Coronary artery (tissue), 2 donors: Measurements from ENCODE around the gene TSEN15.

Experiments
- DNase-seq: peaks from one replicate; pipeline ENCODE4 v3.0.0-alpha.2; 2017; ENCODE audit warnings: low spot score
- H3K27ac ChIP-seq, 2 donors: fragments of 200-600 bp; sonication (generic); one replicate each; pipeline ENCODE4 v1.5.1; 2016 to 2019
- H3K4me3 ChIP-seq: fragments of 200-600 bp; sonication (generic); 2 replicates; pipeline ENCODE4 v1.5.1; 2016; ENCODE audit warnings: mild to moderate bottlenecking, moderate library complexity
- TF ChIP-seq, protein P1 (sequence below): fragments of 200-600 bp; sonication (generic); IDR thresholded peaks from one replicate; pipeline ENCODE4 v1.5.1; 2019; ENCODE audit warnings: antibody characterized with exemption

TSEN15 gene

DNA sequence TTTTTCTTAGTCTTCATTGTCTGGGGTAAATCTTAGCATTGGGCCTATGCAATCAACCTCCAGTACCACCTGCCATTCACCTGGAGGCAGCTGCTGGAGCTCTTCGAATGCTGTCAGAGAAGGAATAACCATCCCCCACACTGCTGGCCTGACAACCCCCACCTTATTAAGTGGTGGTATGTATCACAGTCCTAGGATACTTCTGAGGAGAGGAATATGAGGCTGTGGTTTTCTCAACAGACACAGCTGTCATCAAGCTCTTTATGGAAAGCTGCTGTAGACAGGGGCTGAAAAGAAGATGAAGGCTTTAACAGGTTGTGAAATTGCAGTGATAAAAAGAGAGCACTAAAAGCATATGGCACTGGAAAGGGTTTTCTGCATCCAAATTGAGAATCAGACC lies 61.7 kb downstream of the TSEN15 start:
- TF ChIP-seq, protein P1, sequence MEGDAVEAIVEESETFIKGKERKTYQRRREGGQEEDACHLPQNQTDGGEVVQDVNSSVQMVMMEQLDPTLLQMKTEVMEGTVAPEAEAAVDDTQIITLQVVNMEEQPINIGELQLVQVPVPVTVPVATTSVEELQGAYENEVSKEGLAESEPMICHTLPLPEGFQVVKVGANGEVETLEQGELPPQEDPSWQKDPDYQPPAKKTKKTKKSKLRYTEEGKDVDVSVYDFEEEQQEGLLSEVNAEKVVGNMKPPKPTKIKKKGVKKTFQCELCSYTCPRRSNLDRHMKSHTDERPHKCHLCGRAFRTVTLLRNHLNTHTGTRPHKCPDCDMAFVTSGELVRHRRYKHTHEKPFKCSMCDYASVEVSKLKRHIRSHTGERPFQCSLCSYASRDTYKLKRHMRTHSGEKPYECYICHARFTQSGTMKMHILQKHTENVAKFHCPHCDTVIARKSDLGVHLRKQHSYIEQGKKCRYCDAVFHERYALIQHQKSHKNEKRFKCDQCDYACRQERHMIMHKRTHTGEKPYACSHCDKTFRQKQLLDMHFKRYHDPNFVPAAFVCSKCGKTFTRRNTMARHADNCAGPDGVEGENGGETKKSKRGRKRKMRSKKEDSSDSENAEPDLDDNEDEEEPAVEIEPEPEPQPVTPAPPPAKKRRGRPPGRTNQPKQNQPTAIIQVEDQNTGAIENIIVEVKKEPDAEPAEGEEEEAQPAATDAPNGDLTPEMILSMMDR, result no peak
- Histone ChIP-seq H3K27ac (no peak overlapping the region), H3K4me3 (no peak overlapping the region)
- DNase-seq, result no peak

DNA sequence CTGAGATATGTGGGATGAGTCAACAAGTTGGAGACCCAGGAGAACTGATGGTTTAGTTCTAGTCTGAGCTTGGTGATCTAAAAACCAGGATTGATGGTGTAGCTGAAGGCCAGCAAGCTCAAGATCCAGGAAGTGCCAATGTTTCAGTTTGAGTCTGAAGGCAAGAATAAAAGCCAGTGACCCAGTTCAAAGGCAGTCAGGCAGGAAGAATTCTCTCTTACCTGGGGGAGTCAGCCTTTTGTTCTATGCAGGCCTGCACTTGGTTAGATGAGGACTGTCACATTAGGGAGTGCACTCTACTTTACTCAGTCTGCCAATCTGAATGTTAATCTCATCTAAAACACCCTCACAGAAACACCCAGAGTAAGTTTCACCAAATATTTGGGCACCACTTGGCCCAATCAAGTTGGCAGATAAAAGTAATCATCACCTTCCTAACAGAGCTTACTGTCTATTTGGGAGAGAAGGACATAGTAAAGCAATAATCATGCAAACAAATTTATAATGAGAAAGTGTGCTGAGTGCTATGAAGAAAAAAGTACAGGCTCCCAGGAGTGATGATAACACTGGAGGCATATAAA lies 63.4 kb downstream of the TSEN15 start:
- Histone ChIP-seq H3K4me3 (no peak overlapping the region), H3K27ac (no peak overlapping the region)
- no peak for DNase-seq
- TF ChIP-seq, protein P1, result no peak

DNA sequence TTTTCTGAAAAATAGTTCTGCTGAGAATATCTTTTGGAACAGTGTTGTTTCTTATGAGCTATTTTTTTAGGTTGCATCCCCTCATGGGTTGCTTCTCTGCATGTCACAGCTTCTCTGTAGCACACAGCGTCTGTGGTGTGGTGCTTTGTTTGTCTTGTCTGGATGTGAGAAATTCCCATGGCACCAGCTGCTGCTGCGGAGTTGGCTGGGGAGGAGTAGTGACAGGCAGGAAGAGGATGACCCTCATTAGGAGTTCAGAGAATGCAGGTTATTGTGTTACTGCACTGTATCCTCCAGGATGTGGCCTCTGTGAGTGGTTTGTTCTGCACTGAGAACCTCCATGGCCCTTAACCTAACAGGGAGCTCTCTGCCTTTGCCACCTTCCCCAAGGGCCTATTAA lies 64.8 kb downstream of the TSEN15 start:
- Histone ChIP-seq H3K4me3 (no peak overlapping the region), H3K27ac (no peak overlapping the region)
- no peak for DNase-seq
- TF ChIP-seq, protein P1, result no peak

DNA sequence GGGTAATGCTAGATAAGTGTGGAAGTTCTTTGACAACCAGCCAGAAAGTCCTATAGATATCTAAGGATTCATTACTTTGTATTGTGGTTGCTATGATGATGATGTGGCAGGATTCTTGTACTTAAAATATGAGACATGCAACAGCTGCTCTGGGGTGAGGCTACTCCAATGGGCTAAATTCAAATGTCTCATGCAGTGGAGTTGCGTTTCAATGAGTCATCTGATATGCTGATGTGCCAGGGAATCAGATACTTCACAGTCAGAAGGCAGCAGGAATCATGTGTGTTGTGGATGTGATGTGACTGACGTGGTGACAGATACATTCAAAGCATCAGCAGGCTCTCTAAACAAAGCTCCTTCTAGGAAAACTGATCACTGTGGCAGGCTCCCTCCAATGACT lies 66.5 kb downstream of the TSEN15 start:
- no peak for DNase-seq
- H3K27ac ChIP-seq, result no peak overlapping the region
- TF ChIP-seq, protein P1, result no peak
- no peak overlapping the region for H3K4me3 ChIP-seq
